Measurements from ENCODE around the gene KHK.

Gene KHK

DNA sequence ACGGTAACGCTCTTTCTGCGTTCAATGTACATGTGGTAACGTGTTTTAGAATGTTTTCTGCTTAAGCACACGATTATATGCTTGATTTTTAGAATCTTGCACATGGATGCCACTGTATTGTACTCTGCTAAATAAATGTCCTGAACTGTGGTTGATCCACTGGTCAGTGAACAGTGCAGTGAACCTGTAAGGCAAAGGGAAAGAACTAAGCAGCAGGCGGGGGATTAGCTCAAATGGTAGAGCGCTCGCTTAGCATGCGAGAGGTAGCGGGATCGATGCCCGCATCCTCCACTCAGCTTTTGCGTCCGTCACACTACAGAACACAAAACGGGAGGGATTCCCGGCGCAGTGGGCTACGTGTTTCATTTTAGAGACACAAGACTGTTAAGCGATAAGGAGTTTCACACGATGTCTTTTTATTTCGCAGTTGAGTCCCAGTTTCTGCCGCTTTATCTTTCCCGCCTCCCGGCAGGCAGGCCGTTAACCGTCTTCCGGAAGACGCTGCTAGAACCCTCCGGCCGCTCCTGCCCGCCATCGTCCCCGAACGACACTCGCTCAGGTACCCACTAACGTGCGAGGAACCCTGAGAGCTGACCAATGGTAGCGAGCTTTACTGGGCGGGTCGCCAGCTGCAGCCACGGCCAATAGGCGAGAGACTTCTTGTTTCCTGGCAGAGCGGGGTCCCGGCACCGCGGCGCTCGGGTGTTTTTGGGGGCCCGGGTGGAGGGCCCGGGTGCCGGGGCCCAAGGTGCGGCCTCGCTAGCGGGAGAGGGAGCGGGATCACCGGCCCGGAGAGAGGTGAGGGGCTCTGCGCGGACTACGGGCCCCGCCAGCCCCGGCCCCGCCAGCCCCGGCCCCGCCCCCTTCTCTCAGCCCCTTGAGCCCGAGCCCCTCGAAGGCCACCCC, 35.3 kb upstream of the KHK start, which contains the start of gene AGBL5 (continued):
- no peak for TF ChIP-seq KLF7 (tag by site-specific recombination; IDR thresholded peaks at IDR 0.05; ENCODE audit: borderline replicate concordance)
- no peak for TF ChIP-seq ZFHX2 (tag by site-specific recombination; conservative IDR thresholded peaks at IDR 0.05)
- peak; percentile 94 for TF ChIP-seq ZNF600 (tag by site-specific recombination; IDR thresholded peaks at IDR 0.05)
- TF ChIP-seq ZNF146 (tag by site-specific recombination; IDR thresholded peaks at IDR 0.05) = no peak; the same call in 1 of the 2 replicates
- no peak for TF ChIP-seq ZNF555 (tag by site-specific recombination; conservative IDR thresholded peaks at IDR 0.05)
- TF ChIP-seq REST (tag by site-specific recombination; IDR thresholded peaks at IDR 0.05) = no peak
- TF ChIP-seq ZNF202 (tag by site-specific recombination; IDR thresholded peaks at IDR 0.05; ENCODE audit: borderline replicate concordance) = no peak
- TF ChIP-seq, protein P1, sequence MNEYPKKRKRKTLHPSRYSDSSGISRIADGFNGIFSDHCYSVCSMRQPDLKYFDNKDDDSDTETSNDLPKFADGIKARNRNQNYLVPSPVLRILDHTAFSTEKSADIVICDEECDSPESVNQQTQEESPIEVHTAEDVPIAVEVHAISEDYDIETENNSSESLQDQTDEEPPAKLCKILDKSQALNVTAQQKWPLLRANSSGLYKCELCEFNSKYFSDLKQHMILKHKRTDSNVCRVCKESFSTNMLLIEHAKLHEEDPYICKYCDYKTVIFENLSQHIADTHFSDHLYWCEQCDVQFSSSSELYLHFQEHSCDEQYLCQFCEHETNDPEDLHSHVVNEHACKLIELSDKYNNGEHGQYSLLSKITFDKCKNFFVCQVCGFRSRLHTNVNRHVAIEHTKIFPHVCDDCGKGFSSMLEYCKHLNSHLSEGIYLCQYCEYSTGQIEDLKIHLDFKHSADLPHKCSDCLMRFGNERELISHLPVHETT (tag by site-specific recombination; IDR thresholded peaks at IDR 0.05) = peak; percentile 80; the same call in 1 of the 2 replicates
- peak; percentile 82 for TF ChIP-seq ZBTB11 (tag by site-specific recombination; conservative IDR thresholded peaks at IDR 0.05; ENCODE audit: low read depth)
- no peak for TF ChIP-seq ZNF514 (tag by site-specific recombination; IDR thresholded peaks at IDR 0.05)
- TF ChIP-seq IKZF3 (tag by site-specific recombination; IDR thresholded peaks at IDR 0.05) = no peak
- no peak for TF ChIP-seq ZNF354C (tag by site-specific recombination; IDR thresholded peaks at IDR 0.05; ENCODE audit: borderline replicate concordance, low read depth)
- TF ChIP-seq ZNF48 (tag by site-specific recombination; IDR thresholded peaks at IDR 0.05) = no peak
- no peak for TF ChIP-seq ZNF571 (tag by site-specific recombination; IDR thresholded peaks at IDR 0.05)
- TF ChIP-seq ZNF404 (tag by site-specific recombination; IDR thresholded peaks at IDR 0.05) = no peak
- no peak for TF ChIP-seq ZNF133 (tag by site-specific recombination; IDR thresholded peaks at IDR 0.05)
- no peak for TF ChIP-seq ZBTB1 (tag by site-specific recombination; IDR thresholded peaks at IDR 0.05)
- no peak; the same call in 1 of the 2 replicates for TF ChIP-seq ZNF366 (tag by site-specific recombination; conservative IDR thresholded peaks at IDR 0.05)
- no peak for TF ChIP-seq ZNF26 (tag by site-specific recombination; IDR thresholded peaks at IDR 0.05)
- no peak for TF ChIP-seq ZNF23 (tag by site-specific recombination; IDR thresholded peaks at IDR 0.05; ENCODE audit: borderline replicate concordance)
